GM12878 (cell line): Measurements from ENCODE around the gene SHMT2. TPM values are rescaled to one million over a fixed set of nuclear protein-coding genes. Genes with fewer than 3 reads are reported as not detected.

ENCODE experiments used
- ATAC-seq: fragments of 200-7000 bp; cut with Tn5 transposase; 3 replicates; pipeline ENCODE4 v1.9.1; 2020; ENCODE audit warnings: mild to moderate bottlenecking, moderate library complexity
- BruUV-seq: library from RNA; stranded (reverse); fragments of 400-500 nt; replicated peaks from 2 replicates; lab custom pipeline; 2021; lab: Mats Ljungman, UMichigan
- CTCF ChIA-PET: fragments of 300-600 bp; sonication (Branson Sonifier 250); formaldehyde crosslinking; extraction: SDS; loops from one replicate; lab custom pipeline; 2021; ENCODE audit warnings: inconsistent platforms; lab: Yijun Ruan, JAX
- POLR2A ChIA-PET: fragments of 350-600 bp; formaldehyde crosslinking; extraction: SDS; loops from one replicate; lab custom pipeline; 2021; ENCODE audit warnings: inconsistent platforms; lab: Charles Lee
- RAD21 ChIA-PET: fragments of 300-600 bp; sonication (Branson Sonifier 250); formaldehyde crosslinking; loops from one replicate; lab custom pipeline; 2023; ENCODE audit warnings: antibody characterized with exemption; ENCODE audit not compliant: unreplicated experiment; lab: Charles Lee
- SMC1A ChIA-PET: fragments of 300-600 bp; sonication (Branson Sonifier 250); formaldehyde crosslinking; loops from one replicate; lab custom pipeline; 2023; ENCODE audit not compliant: unreplicated experiment, uncharacterized antibody; lab: Charles Lee
- DNase-seq: peaks from one replicate; pipeline ENCODE4 v3.0.0-alpha.2; 2011; ENCODE audit warnings: low read depth, low spot score
- FAIRE-seq: peaks from 3 replicates; lab custom pipeline; 2011; peaks lifted over from hg19 to GRCh38; lab: Jason Lieb, UNC
- H2AFZ ChIP-seq: 2 replicates; pipeline ENCODE4 v1.6.0; 2011; ENCODE audit warnings: low read depth, low read length, control low read depth; ENCODE audit not compliant: control insufficient read depth
- H3K27ac ChIP-seq: 2 replicates; pipeline ENCODE4 v1.5.1; 2011; ENCODE audit warnings: control low read depth; ENCODE audit not compliant: control insufficient read depth, insufficient read depth
- H3K27me3 ChIP-seq, 2 experiments: replicated peaks in 1 of 2; 2 replicates each; pipeline versions ENCODE4 v1.6.0 to v1.6.1; 2011; ENCODE audit warnings: low read length in 1 of 2; ENCODE audit not compliant: control insufficient read depth in 2 of 2, insufficient read depth in 2 of 2
- H3K36me3 ChIP-seq, 2 experiments: 2 replicates each; pipeline ENCODE4 v1.5.1; 2011; ENCODE audit warnings: low read length in 1 of 2; ENCODE audit not compliant: control insufficient read depth in 2 of 2, insufficient read depth in 2 of 2
- H3K4me1 ChIP-seq: 2 replicates; pipeline ENCODE4 v1.6.1; 2011; ENCODE audit warnings: mild to moderate bottlenecking, low read length, moderate library complexity, mixed read lengths; ENCODE audit not compliant: control insufficient read depth, insufficient read depth
- H3K4me2 ChIP-seq: 2 replicates; pipeline ENCODE4 v1.6.0; 2011; ENCODE audit warnings: control low read depth; ENCODE audit not compliant: control insufficient read depth, insufficient read depth
- H3K4me3 ChIP-seq: fragments of 200-600 bp; sonication (generic); 2 replicates; pipeline ENCODE4 v1.5.1; 2016
- H3K79me2 ChIP-seq: 2 replicates; pipeline ENCODE4 v1.6.0; 2011; ENCODE audit warnings: low read length; ENCODE audit not compliant: control insufficient read depth, insufficient read depth
- H3K9ac ChIP-seq: 2 replicates; pipeline ENCODE4 v1.8.0; 2011; ENCODE audit warnings: low read length, control low read depth, mixed read lengths; ENCODE audit not compliant: control insufficient read depth, insufficient read depth
- H3K9me3 ChIP-seq: replicated peaks from 3 replicates; pipeline ENCODE4 v1.5.1; 2011; ENCODE audit warnings: mild to moderate bottlenecking, low read length; ENCODE audit not compliant: control insufficient read depth, insufficient read depth
- H4K20me1 ChIP-seq: 2 replicates; pipeline ENCODE4 v1.6.0; 2011; ENCODE audit not compliant: control insufficient read depth, insufficient read depth
- EED ChIP-seq: sonication (generic); IDR thresholded peaks from 2 replicates; pipeline ENCODE4 v1.6.1; 2016; ENCODE audit warnings: antibody characterized with exemption, low read depth
- HSF1 ChIP-seq: fragments of 150-350 bp; IDR thresholded peaks from 2 replicates; pipeline ENCODE4 v1.6.1; 2014; ENCODE audit warnings: mild to moderate bottlenecking, low read depth, low read length
- JUND ChIP-seq: IDR thresholded peaks from 2 replicates; pipeline ENCODE4 v1.6.1; 2012; ENCODE audit warnings: low read depth, mild to moderate bottlenecking, low read length, improper control_type of control experiment, moderate library complexity
- NKRF ChIP-seq: fragments of 450-650 bp; conservative IDR thresholded peaks from 2 replicates; pipeline ENCODE4 v1.6.1; 2017; ENCODE audit warnings: mild to moderate bottlenecking, moderate library complexity
- NR2F1 ChIP-seq: fragments of 450-650 bp; conservative IDR thresholded peaks from 2 replicates; pipeline ENCODE4 v1.6.1; 2017; ENCODE audit warnings: mild to moderate bottlenecking
- USF2 ChIP-seq: IDR thresholded peaks from 2 replicates; pipeline ENCODE4 v1.6.1; 2011; ENCODE audit warnings: low read depth, low read length, improper control_type of control experiment, borderline replicate concordance
- WGBS: methylation state at CpG from one replicate; pipeline ENCODE4 v1.1.6; 2016; ENCODE audit warnings: low lambda C conversion rate; ENCODE audit not compliant: insufficient replicate concordance, insufficient coverage; ENCODE audit errors: missing lambda C conversion rate; 5-methylcytosine and 5-hydroxymethylcytosine counted together
- in situ Hi-C: fragments of 300-500 bp; cut with MboI; formaldehyde crosslinking; loops from 9 replicates; pipeline ENCODE4 v1.14.3; 2018; ENCODE audit warnings: mixed read lengths
- intact Hi-C: fragments of 100-400 bp; cut with micrococcal nuclease; formaldehyde crosslinking; loops from one replicate; pipeline ENCODE4 v1.14.2; 2022; ENCODE audit not compliant: unreplicated experiment
- polyA plus RNA-seq, 11 experiments: library from polyadenylated mRNA; depleted of rRNA in 4 of 11; unstranded in 6 of 11; stranded (reverse) in 5 of 11; fragments of >200 nt; fragmentation: Nextera tagmentation in 4 of 11; fragmentation: Illumina TruSeq in 1 of 11; extraction: Ambion mirVana in 4 of 11; extraction: Trizol in 1 of 11; gene quantifications; 1 replicate in 1 of 11; 2 replicates in 10 of 11; pipeline versions ENCODE4 v1.2.1 to v1.2.3, GENCODE V29; 2011 to 2016; ENCODE audit warnings: inconsistent platforms in 2 of 11, missing spikeins in 2 of 11, low read depth in 1 of 11
- total RNA-seq, 4 experiments: library from RNA; depleted of rRNA in 3 of 4; stranded (reverse); fragments of >200 nt in 3 of 4; fragmentation: Illumina TruSeq in 1 of 4; extraction: Trizol in 1 of 4; gene quantifications; 2 replicates each; pipeline versions ENCODE4 v1.2.1 to v1.2.3, GENCODE V29; 2013 to 2021

SHMT2 gene
- total and polyA plus RNA-seq, 10 of the 15 experiments (the other 5 are each of a cell fraction or from before 2014, with no cell fraction given), result 57.0 to 292 (median 186) TPM

GRCh38 chr12:57185906-57186508, 43.5 kb upstream of the SHMT2 start (continued):
- TF ChIP-seq HSF1 (no peak), NR2F1 (no peak), NKRF (no peak)

- no peaks in the 10 kb centered on the region for H3K4me1 ChIP-seq
- no peak overlapping the region for H3K27ac ChIP-seq
- in situ Hi-C loops (no loop called here), intact Hi-C loops (no loop called here)
- ATAC-seq, result no peak
- H2AFZ ChIP-seq, result no peak overlapping the region
- H3K9me3 ChIP-seq, result no peaks in the 10 kb centered on the region
- ChIA-PET CTCF (interaction anchor here (0.8 to 10.4 kb wide), 9 partner anchors 12 to 157 kb away, joined by 3 to 159 read pairs (median 5); partner anchors contain the start of genes LRP1, SHMT2, STAC3 and STAT6), RAD21 (interaction anchor here (0.8 to 1.0 kb wide), 3 partner anchors 26 to 122 kb away, joined by 3 to 4 read pairs (median 3); no protein-coding TSS in a partner anchor), SMC1A (interaction anchor here (0.7 to 1.1 kb wide), 4 partner anchors 13 to 118 kb away, joined by 3 to 4 read pairs (median 3); no protein-coding TSS in a partner anchor), POLR2A (interaction anchor here (1.3 kb wide), 1 partner anchor 76 kb away, joined by 3 read pairs; the partner anchor contains the start of gene STAT6)
- no peak overlapping the region for H3K4me3 ChIP-seq
- no peaks in the 10 kb centered on the region for H3K79me2 ChIP-seq
- no peak for DNase-seq
- WGBS, result 44% methylated on average over 21 of the region's 21 CpGs
- H4K20me1 ChIP-seq, result no peaks in the 10 kb centered on the region
- H3K36me3 ChIP-seq, result no peaks in the 10 kb centered on the region
- no peaks in the 10 kb centered on the region for H3K27me3 ChIP-seq
- BruUV-seq, result no TSS peak
- H3K4me2 ChIP-seq, result no peak overlapping the region
- TF ChIP-seq USF2 (no peak), JUND (no peak), EED (no peak)
- no peak overlapping the region for H3K9ac ChIP-seq
- FAIRE-seq, result no peak
These were observed 42.1 kb upstream of the SHMT2 start for GRCh38 chr12:57187222-57188089.
